Stimulated activated CD8-positive, alpha-beta memory T cell treated with anti-CD3 and anti-CD28 coated beads, Interleukin-2, amount 100 ng/mL, for 48 hours (primary cell): ENCODE measurements around the gene TMPRSS3.

Source experiments
- DNase-seq, 2 donors: peaks; one replicate each; pipeline ENCODE4 v3.0.0-alpha.2; 2020; ENCODE audit warnings: low read depth in 2 of 2

The TMPRSS3 gene

GRCh38 chr21:42407476-42407875 lies 11.6 kb upstream of the TMPRSS3 start:
- no peak for DNase-seq

GRCh38 chr21:42406866-42407265 lies 11.0 kb upstream of the TMPRSS3 start:
- DNase-seq, result no peak

- no peak for DNase-seq
Measured at GRCh38 chr21:42406201-42406621, 10.4 kb upstream of the TMPRSS3 start.

GRCh38 chr21:42405064-42406013 lies 9.5 kb upstream of the TMPRSS3 start:
- DNase-seq, result no peak

- DNase-seq, result no peak
Measured at GRCh38 chr21:42404539-42404938, 8.7 kb upstream of the TMPRSS3 start.

- no peak for DNase-seq
Measured at GRCh38 chr21:42403611-42404231, 7.9 kb upstream of the TMPRSS3 start, which contains the start of gene UBASH3A. UBASH3A (plus strand) TSS chr21:42403902; CDS start chr21:42403946, 44 bp downstream.

GRCh38 chr21:42401820-42402251 lies 6.0 kb upstream of the TMPRSS3 start:
- DNase-seq, result no peak

GRCh38 chr21:42401154-42401553 lies 5.3 kb upstream of the TMPRSS3 start:
- no peak for DNase-seq

- no peak for DNase-seq
Measured at GRCh38 chr21:42400525-42400924, 4.7 kb upstream of the TMPRSS3 start.

- no peak for DNase-seq
Measured at GRCh38 chr21:42398436-42399028, 2.7 kb upstream of the TMPRSS3 start.

GRCh38 chr21:42397746-42398394 lies 2.0 kb upstream of the TMPRSS3 start:
- DNase-seq, result no peak

GRCh38 chr21:42396799-42397745 lies 1.2 kb upstream of the TMPRSS3 start:
- DNase-seq, result no peak

- DNase-seq, result no peak
Measured at GRCh38 chr21:42395302-42395701, 550 bp downstream of the TMPRSS3 start.

GRCh38 chr21:42393443-42393950 lies 2.4 kb downstream of the TMPRSS3 start:
- no peak for DNase-seq

GRCh38 chr21:42392731-42393442 lies 3.0 kb downstream of the TMPRSS3 start:
- DNase-seq, result no peak

- DNase-seq, result no peak
Measured at GRCh38 chr21:42391297-42391696, 4.6 kb downstream of the TMPRSS3 start.

GRCh38 chr21:42390696-42391095 lies 5.2 kb downstream of the TMPRSS3 start:
- DNase-seq, result no peak

- DNase-seq, result no peak
Measured at GRCh38 chr21:42390193-42390592, 5.7 kb downstream of the TMPRSS3 start.

- DNase-seq, result no peak
Measured at GRCh38 chr21:42389449-42389835, 6.4 kb downstream of the TMPRSS3 start.
